DND-41 (cell line): Measurements from ENCODE around the gene DOCK8.

Experiments
- ATAC-seq: fragments of 200-7000 bp; cut with Tn5 transposase; 3 replicates; pipeline ENCODE4 v1.9.1; 2021; ENCODE audit warnings: low read depth; ENCODE audit not compliant: insufficient read depth
- DNase-seq: peaks from one replicate; pipeline ENCODE4 v3.0.0-alpha.2; 2020
- H2AFZ ChIP-seq: 2 replicates; pipeline ENCODE4 v1.6.0; 2012; ENCODE audit warnings: low read depth, low read length
- H3K27ac ChIP-seq: 2 replicates; pipeline ENCODE4 v1.5.1; 2012; ENCODE audit warnings: low read length, inconsistent platforms
- H3K27me3 ChIP-seq: fragments of 200-600 bp; sonication (generic); 2 replicates; pipeline ENCODE4 v1.6.0; 2012; ENCODE audit warnings: low read length, mild to moderate bottlenecking, inconsistent platforms; ENCODE audit not compliant: insufficient read depth, poor library complexity
- H3K36me3 ChIP-seq: 2 replicates; pipeline ENCODE4 v1.5.1; 2012; ENCODE audit warnings: low read length, inconsistent platforms; ENCODE audit not compliant: insufficient read depth
- H3K4me1 ChIP-seq: 2 replicates; pipeline ENCODE4 v1.5.1; 2012; ENCODE audit warnings: mild to moderate bottlenecking, low read length; ENCODE audit not compliant: insufficient read depth
- H3K4me2 ChIP-seq: 2 replicates; pipeline ENCODE4 v1.6.0; 2012; ENCODE audit warnings: mild to moderate bottlenecking, moderate library complexity, low read length, inconsistent platforms; ENCODE audit not compliant: insufficient read depth
- H3K4me3 ChIP-seq, 2 experiments: fragments of 200-600 bp in 1 of 2; shearing (Covaris generic) in 1 of 2; 2 replicates each; pipeline ENCODE4 v1.5.1; 2012 to 2016; ENCODE audit warnings: inconsistent platforms in 2 of 2, low read length in 2 of 2, mild to moderate bottlenecking in 2 of 2, low read depth in 1 of 2, moderate library complexity in 1 of 2
- H3K79me2 ChIP-seq: 2 replicates; pipeline ENCODE4 v1.6.0; 2012; ENCODE audit warnings: low read length, inconsistent platforms; ENCODE audit not compliant: insufficient read depth
- H3K9ac ChIP-seq: 2 replicates; pipeline ENCODE4 v1.6.0; 2012; ENCODE audit warnings: low read depth, mild to moderate bottlenecking, inconsistent platforms, low read length, moderate library complexity
- H3K9me3 ChIP-seq: 2 replicates; pipeline ENCODE4 v1.5.1; 2012; ENCODE audit warnings: low read length, moderate library complexity, mild to moderate bottlenecking, inconsistent platforms; ENCODE audit not compliant: insufficient read depth, severe bottlenecking
- H4K20me1 ChIP-seq: 2 replicates; pipeline ENCODE4 v1.6.0; 2012; ENCODE audit warnings: low read length; ENCODE audit not compliant: insufficient read depth
- CTCF ChIP-seq: IDR thresholded peaks from 2 replicates; pipeline ENCODE4 v1.5.1; 2012; ENCODE audit warnings: borderline replicate concordance, low read length, moderate library complexity, mild to moderate bottlenecking; ENCODE audit not compliant: poor library complexity, severe bottlenecking; ENCODE audit errors: extremely low read depth
- EZH2 ChIP-seq: IDR thresholded peaks from 3 replicates; pipeline ENCODE4 v1.6.1; 2012; ENCODE audit warnings: borderline replicate concordance, low read depth, mild to moderate bottlenecking, moderate library complexity, low read length, inconsistent platforms; ENCODE audit not compliant: severe bottlenecking

Gene DOCK8

GRCh38 chr9:495739-496138 lies 281.1 kb downstream of the DOCK8 start:
- ATAC-seq (no peak), DNase-seq (no peak)
- Histone ChIP-seq H3K9me3 (no peaks in the 10 kb centered on the region), H3K27ac (no peak overlapping the region), H3K4me1 (no peaks in the 10 kb centered on the region), H2AFZ (no peak overlapping the region), H3K36me3 (no peaks in the 10 kb centered on the region), H3K4me2 (no peak overlapping the region), H3K79me2 (no peaks in the 10 kb centered on the region), H3K9ac (no peak overlapping the region), H3K4me3 (no peak overlapping the region), H4K20me1 (no peaks in the 10 kb centered on the region), H3K27me3 (no peaks in the 10 kb centered on the region)
- TF ChIP-seq EZH2 (no peak), CTCF (no peak)

- Histone ChIP-seq H2AFZ (no peak overlapping the region), H3K9ac (no peak overlapping the region), H3K4me3 (no peak overlapping the region), H3K27me3 (no peaks in the 10 kb centered on the region), H3K27ac (no peak overlapping the region), H4K20me1 (no peaks in the 10 kb centered on the region), H3K79me2 (no peaks in the 10 kb centered on the region), H3K9me3 (no peaks in the 10 kb centered on the region), H3K4me1 (peaks cover 4% of the 10 kb centered on the region), H3K36me3 (no peaks in the 10 kb centered on the region), H3K4me2 (no peak overlapping the region)
- ATAC-seq = no peak
- TF ChIP-seq CTCF = no peak
- TF ChIP-seq EZH2 = no peak
- no peak for DNase-seq
Measured at GRCh38 chr9:503326-503725, 288.7 kb downstream of the DOCK8 start.

GRCh38 chr9:503881-504852 lies 289.5 kb downstream of the DOCK8 start, which contains the start of gene KANK1:
Gene KANK1, plus strand, starts transcription at chr9:504695.
- Histone ChIP-seq H4K20me1 (no peaks in the 10 kb centered on the region), H3K27ac (no peak within 1 kb of the TSS), H3K9ac (no peak within 1 kb of the TSS), H3K4me3 (peak within 1 kb of the TSS in 1 of 2 experiments; percentile 27; a peak in 2 of 4 replicates), H2AFZ (peak within 1 kb of the TSS; percentile 62), H3K4me2 (peak within 1 kb of the TSS; percentile 44), H3K79me2 (no peaks in the 10 kb centered on the region), H3K27me3 (no peaks in the 10 kb centered on the region), H3K4me1 (peaks cover 4% of the 10 kb centered on the region), H3K36me3 (no peaks in the 10 kb centered on the region), H3K9me3 (no peaks in the 10 kb centered on the region)
- peak; percentile 33 for DNase-seq
- ATAC-seq = peak; percentile 81
- TF ChIP-seq CTCF = no peak
- no peak for TF ChIP-seq EZH2
